Neural cell (in vitro differentiated cells): ENCODE data around the gene TANGO6. TPM values are rescaled to one million over a fixed set of nuclear protein-coding genes. Genes with fewer than 3 reads are reported as not detected.

ENCODE experiments used
- H2AFZ ChIP-seq: fragments of 200-600, 300-800 bp; sonication (generic), shearing (Covaris generic); 2 replicates; pipeline ENCODE4 v1.6.0; 2014; ENCODE audit warnings: low read depth, mild to moderate bottlenecking, antibody characterized with exemption, low read length, moderate library complexity
- H3F3A ChIP-seq: fragments of 200-600 bp; shearing (Covaris generic); 2 replicates; pipeline ENCODE4 v1.6.1; 2016; ENCODE audit warnings: mild to moderate bottlenecking, moderate library complexity, mixed read lengths, antibody characterized with exemption, low read length; ENCODE audit not compliant: insufficient read depth, poor library complexity, severe bottlenecking
- H3K27ac ChIP-seq: fragments of 200-600, 300-800 bp; sonication (generic), shearing (Covaris generic); 2 replicates; pipeline ENCODE4 v1.5.1; 2014; ENCODE audit warnings: mild to moderate bottlenecking, low read length, moderate library complexity
- H3K27me3 ChIP-seq: fragments of 300-800, 200-600 bp; sonication (generic), shearing (Covaris generic); 2 replicates; pipeline ENCODE4 v1.6.0; 2014; ENCODE audit warnings: mild to moderate bottlenecking, low read depth, low read length, moderate library complexity; ENCODE audit not compliant: insufficient read depth
- H3K36me3 ChIP-seq: fragments of 300-800, 200-600 bp; sonication (generic), shearing (Covaris generic); 2 replicates; pipeline ENCODE4 v1.5.1; 2014; ENCODE audit warnings: mild to moderate bottlenecking, antibody characterized with exemption, low read length, moderate library complexity; ENCODE audit not compliant: insufficient read depth
- H3K4me2 ChIP-seq: fragments of 300-800, 200-600 bp; sonication (generic), shearing (Covaris generic); 2 replicates; pipeline ENCODE4 v1.6.0; 2014; ENCODE audit warnings: mild to moderate bottlenecking, low read length
- H3K4me3 ChIP-seq: fragments of 300-800, 200-600 bp; sonication (generic), shearing (Covaris generic); 2 replicates; pipeline ENCODE4 v1.5.1; 2014; ENCODE audit warnings: mild to moderate bottlenecking, low read length, moderate library complexity
- H3K79me2 ChIP-seq: fragments of 200-600 bp; shearing (Covaris generic); replicated peaks from 2 replicates; pipeline ENCODE4 v1.6.0; 2014; ENCODE audit warnings: mild to moderate bottlenecking, low read length, moderate library complexity; ENCODE audit not compliant: insufficient read depth
- H3K9ac ChIP-seq: fragments of 300-800, 200-600 bp; sonication (generic), shearing (Covaris generic); 2 replicates; pipeline ENCODE4 v1.6.1; 2016; ENCODE audit warnings: mild to moderate bottlenecking, low read length, mixed read lengths
- H3K9me2 ChIP-seq: fragments of 200-600 bp; shearing (Covaris generic); 2 replicates; pipeline ENCODE4 v1.6.1; 2016; ENCODE audit warnings: mild to moderate bottlenecking, low read length, mixed read lengths; ENCODE audit not compliant: insufficient read depth
- H3K9me3 ChIP-seq: fragments of 200-600, 300-800 bp; sonication (generic), shearing (Covaris generic); 2 replicates; pipeline ENCODE4 v1.6.1; 2016; ENCODE audit warnings: mild to moderate bottlenecking, mixed run types, low read length, moderate library complexity, mixed read lengths
- H4K20me1 ChIP-seq: fragments of 200-600 bp; shearing (Covaris generic); 2 replicates; pipeline ENCODE4 v1.6.1; 2016; ENCODE audit warnings: mild to moderate bottlenecking, mixed run types; ENCODE audit not compliant: insufficient read depth
- EP300 ChIP-seq: fragments of 450-650 bp; conservative IDR thresholded peaks from 2 replicates; pipeline ENCODE4 v1.6.1; 2014; ENCODE audit warnings: antibody characterized with exemption, mild to moderate bottlenecking, moderate library complexity; ENCODE audit not compliant: poor library complexity, severe bottlenecking
- EZH2 ChIP-seq: fragments of 200-600, 300-800 bp; shearing (Covaris generic), sonication (generic); IDR thresholded peaks from 2 replicates; pipeline ENCODE4 v1.6.1; 2014; ENCODE audit warnings: antibody characterized with exemption, low read length, borderline replicate concordance, mild to moderate bottlenecking; ENCODE audit not compliant: insufficient read depth, poor library complexity, severe bottlenecking
- MXI1 ChIP-seq: fragments of 450-650 bp; conservative IDR thresholded peaks from 2 replicates; pipeline ENCODE4 v1.6.1; 2014; ENCODE audit warnings: antibody characterized with exemption, mild to moderate bottlenecking; ENCODE audit not compliant: poor library complexity, severe bottlenecking
- POLR2AphosphoS5 ChIP-seq: IDR thresholded peaks from 2 replicates; pipeline ENCODE4 v1.6.1; 2012
- RAD21 ChIP-seq: fragments of 450-650 bp; conservative IDR thresholded peaks from 2 replicates; pipeline ENCODE4 v1.6.1; 2014; ENCODE audit warnings: antibody characterized with exemption, mild to moderate bottlenecking, moderate library complexity
- SMC3 ChIP-seq: fragments of 450-650 bp; conservative IDR thresholded peaks from 2 replicates; pipeline ENCODE4 v1.6.1; 2014; ENCODE audit warnings: antibody characterized with exemption, mild to moderate bottlenecking, moderate library complexity; ENCODE audit not compliant: poor library complexity
- TAF1 ChIP-seq: IDR thresholded peaks from 2 replicates; pipeline ENCODE4 v1.6.1; 2012; ENCODE audit warnings: low read depth
- polyA plus RNA-seq: library from polyadenylated mRNA; depleted of rRNA; stranded (reverse); fragments of >200 nt; gene quantifications from 2 replicates; pipeline ENCODE4 v1.2.3, GENCODE V29; 2014
- TF ChIP-seq, protein P1 (sequence below): IDR thresholded peaks from 2 replicates; pipeline ENCODE4 v1.6.1; 2012; ENCODE audit warnings: borderline replicate concordance
- TF ChIP-seq, protein P2 (sequence below): fragments of 450-650 bp; IDR thresholded peaks from 2 replicates; pipeline ENCODE4 v1.5.1; 2014; ENCODE audit warnings: antibody characterized with exemption, mild to moderate bottlenecking, moderate library complexity; ENCODE audit not compliant: poor library complexity, severe bottlenecking

TANGO6 gene
- polyA plus RNA-seq, 1 donor from 2014 or later = 9.5 TPM

DNA sequence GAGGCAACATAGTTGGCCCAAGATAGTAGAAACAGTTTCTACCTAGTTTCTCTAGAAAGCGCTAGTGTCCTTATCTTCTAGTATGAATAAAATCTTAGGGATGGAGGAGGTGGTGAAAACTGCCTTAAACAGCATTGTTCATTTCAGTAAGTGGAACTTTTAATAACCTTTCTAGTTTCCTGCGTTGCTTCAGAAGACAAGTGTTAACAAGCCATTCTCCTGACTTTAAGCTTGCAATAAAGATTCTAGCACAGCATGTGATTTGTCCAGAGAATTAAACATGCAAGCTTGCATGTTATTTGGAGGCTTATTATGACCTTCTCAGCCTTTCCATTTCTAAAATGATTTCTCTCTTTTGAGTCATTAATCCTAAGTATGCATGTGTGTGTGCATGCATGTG is 72.3 kb downstream of the TANGO6 start:
- no peaks in the 10 kb centered on the region for H3K36me3 ChIP-seq

DNA sequence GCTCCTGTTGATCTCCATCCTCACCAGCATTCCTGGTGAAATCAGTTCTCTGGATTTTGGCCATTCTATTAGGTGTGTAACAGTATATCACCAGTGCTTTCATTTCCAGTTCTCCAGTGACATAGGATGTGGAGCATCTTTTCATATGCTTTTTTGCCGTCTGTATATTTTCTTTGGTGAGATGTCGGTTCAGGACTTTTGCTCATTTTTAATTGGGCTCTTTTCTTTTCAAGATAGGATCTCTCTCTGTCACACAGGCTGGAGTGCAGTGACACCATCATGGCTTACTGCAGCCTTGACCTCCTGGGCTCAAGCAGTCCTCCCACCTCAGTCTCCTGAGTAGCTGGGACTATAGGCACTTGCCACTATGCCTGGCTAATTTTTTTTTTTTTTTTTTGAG is 74.2 kb downstream of the TANGO6 start:
- no peak overlapping the region for H3K4me2 ChIP-seq
- H3K36me3 ChIP-seq = no peaks in the 10 kb centered on the region

More for the DNA sequence above, 72.3 kb downstream of the TANGO6 start:
- Histone ChIP-seq H3K9me2 (no peaks in the 10 kb centered on the region), H3K4me3 (no peak overlapping the region), H3K27me3 (no peaks in the 10 kb centered on the region), H3K4me2 (no peak overlapping the region), H4K20me1 (no peaks in the 10 kb centered on the region), H3K9ac (no peak overlapping the region), H3K9me3 (no peaks in the 10 kb centered on the region), H3F3A (peaks cover 6% of the 10 kb centered on the region), H3K79me2 (no peaks in the 10 kb centered on the region), H2AFZ (no peak overlapping the region), H3K27ac (no peak overlapping the region)
- TF ChIP-seq SMC3 (no peak), EZH2 (no peak), RAD21 (no peak)

More for the DNA sequence above, 74.2 kb downstream of the TANGO6 start:
- no peaks in the 10 kb centered on the region for H3K27me3 ChIP-seq
- no peak overlapping the region for H3K4me3 ChIP-seq
- H3K79me2 ChIP-seq = no peaks in the 10 kb centered on the region
- no peak overlapping the region for H3K9ac ChIP-seq
- no peaks in the 10 kb centered on the region for H3K9me3 ChIP-seq
- TF ChIP-seq RAD21 (no peak), EP300 (no peak), EZH2 (no peak), TAF1 (no peak), SMC3 (no peak), POLR2AphosphoS5 (no peak), MXI1 (no peak)
- TF ChIP-seq, protein P1, sequence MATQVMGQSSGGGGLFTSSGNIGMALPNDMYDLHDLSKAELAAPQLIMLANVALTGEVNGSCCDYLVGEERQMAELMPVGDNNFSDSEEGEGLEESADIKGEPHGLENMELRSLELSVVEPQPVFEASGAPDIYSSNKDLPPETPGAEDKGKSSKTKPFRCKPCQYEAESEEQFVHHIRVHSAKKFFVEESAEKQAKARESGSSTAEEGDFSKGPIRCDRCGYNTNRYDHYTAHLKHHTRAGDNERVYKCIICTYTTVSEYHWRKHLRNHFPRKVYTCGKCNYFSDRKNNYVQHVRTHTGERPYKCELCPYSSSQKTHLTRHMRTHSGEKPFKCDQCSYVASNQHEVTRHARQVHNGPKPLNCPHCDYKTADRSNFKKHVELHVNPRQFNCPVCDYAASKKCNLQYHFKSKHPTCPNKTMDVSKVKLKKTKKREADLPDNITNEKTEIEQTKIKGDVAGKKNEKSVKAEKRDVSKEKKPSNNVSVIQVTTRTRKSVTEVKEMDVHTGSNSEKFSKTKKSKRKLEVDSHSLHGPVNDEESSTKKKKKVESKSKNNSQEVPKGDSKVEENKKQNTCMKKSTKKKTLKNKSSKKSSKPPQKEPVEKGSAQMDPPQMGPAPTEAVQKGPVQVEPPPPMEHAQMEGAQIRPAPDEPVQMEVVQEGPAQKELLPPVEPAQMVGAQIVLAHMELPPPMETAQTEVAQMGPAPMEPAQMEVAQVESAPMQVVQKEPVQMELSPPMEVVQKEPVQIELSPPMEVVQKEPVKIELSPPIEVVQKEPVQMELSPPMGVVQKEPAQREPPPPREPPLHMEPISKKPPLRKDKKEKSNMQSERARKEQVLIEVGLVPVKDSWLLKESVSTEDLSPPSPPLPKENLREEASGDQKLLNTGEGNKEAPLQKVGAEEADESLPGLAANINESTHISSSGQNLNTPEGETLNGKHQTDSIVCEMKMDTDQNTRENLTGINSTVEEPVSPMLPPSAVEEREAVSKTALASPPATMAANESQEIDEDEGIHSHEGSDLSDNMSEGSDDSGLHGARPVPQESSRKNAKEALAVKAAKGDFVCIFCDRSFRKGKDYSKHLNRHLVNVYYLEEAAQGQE = no peak
- TF ChIP-seq, protein P2, sequence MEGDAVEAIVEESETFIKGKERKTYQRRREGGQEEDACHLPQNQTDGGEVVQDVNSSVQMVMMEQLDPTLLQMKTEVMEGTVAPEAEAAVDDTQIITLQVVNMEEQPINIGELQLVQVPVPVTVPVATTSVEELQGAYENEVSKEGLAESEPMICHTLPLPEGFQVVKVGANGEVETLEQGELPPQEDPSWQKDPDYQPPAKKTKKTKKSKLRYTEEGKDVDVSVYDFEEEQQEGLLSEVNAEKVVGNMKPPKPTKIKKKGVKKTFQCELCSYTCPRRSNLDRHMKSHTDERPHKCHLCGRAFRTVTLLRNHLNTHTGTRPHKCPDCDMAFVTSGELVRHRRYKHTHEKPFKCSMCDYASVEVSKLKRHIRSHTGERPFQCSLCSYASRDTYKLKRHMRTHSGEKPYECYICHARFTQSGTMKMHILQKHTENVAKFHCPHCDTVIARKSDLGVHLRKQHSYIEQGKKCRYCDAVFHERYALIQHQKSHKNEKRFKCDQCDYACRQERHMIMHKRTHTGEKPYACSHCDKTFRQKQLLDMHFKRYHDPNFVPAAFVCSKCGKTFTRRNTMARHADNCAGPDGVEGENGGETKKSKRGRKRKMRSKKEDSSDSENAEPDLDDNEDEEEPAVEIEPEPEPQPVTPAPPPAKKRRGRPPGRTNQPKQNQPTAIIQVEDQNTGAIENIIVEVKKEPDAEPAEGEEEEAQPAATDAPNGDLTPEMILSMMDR = no peak
- H3F3A ChIP-seq = no peaks in the 10 kb centered on the region
- H4K20me1 ChIP-seq = no peaks in the 10 kb centered on the region
- no peaks in the 10 kb centered on the region for H3K9me2 ChIP-seq
- H2AFZ ChIP-seq = no peak overlapping the region
- no peak overlapping the region for H3K27ac ChIP-seq
